IMR-90 (cell line): ENCODE measurements around the gene PRSS12. TPM values are rescaled to one million over a fixed set of nuclear protein-coding genes. Genes with fewer than 3 reads are reported as not detected.

ENCODE experiments used
- ATAC-seq: fragments of 200-7000 bp; cut with Tn5 transposase; 2 replicates; pipeline ENCODE4 v1.9.1; 2020; ENCODE audit warnings: low read depth, mild to moderate bottlenecking, moderate library complexity
- BruUV-seq: library from RNA; stranded (reverse); fragments of 400-500 nt; replicated peaks from 2 replicates; lab custom pipeline; 2021; lab: Mats Ljungman, UMichigan
- CTCF ChIA-PET: fragments of 300-600 bp; formaldehyde crosslinking; extraction: SDS; loops from one replicate; lab custom pipeline; 2021; ENCODE audit warnings: antibody characterized with exemption; lab: Yijun Ruan, JAX
- POLR2A ChIA-PET: fragments of 300-600 bp; sonication (Branson Sonifier 250); formaldehyde crosslinking; loops from one replicate; lab custom pipeline; 2022; ENCODE audit warnings: antibody characterized with exemption; ENCODE audit not compliant: unreplicated experiment; lab: Charles Lee
- DNase-seq: peaks from one replicate; pipeline ENCODE4 v3.0.0; 2013
- H2AFZ ChIP-seq: replicated peaks from 2 replicates; pipeline ENCODE3; 2013; ENCODE audit warnings: low read length, mild to moderate bottlenecking; ENCODE audit not compliant: poor library complexity
- H2AK5ac ChIP-seq: 2 replicates; pipeline ENCODE4 v1.6.1; 2013; ENCODE audit warnings: low read depth, low read length, inconsistent platforms
- H2AK9ac ChIP-seq: replicated peaks from 2 replicates; pipeline ENCODE3; 2013; ENCODE audit warnings: mild to moderate bottlenecking, low read depth, low read length, moderate library complexity; ENCODE audit not compliant: poor library complexity
- H2BK120ac ChIP-seq: 2 replicates; pipeline ENCODE4 v1.6.1; 2013; ENCODE audit warnings: low read depth, low read length, inconsistent platforms
- H2BK15ac ChIP-seq: 3 replicates; pipeline ENCODE4 v1.6.1; 2013; ENCODE audit warnings: low read depth, low read length, inconsistent platforms
- H2BK20ac ChIP-seq: 2 replicates; pipeline ENCODE4 v1.6.1; 2013; ENCODE audit warnings: low read depth, mild to moderate bottlenecking, inconsistent platforms, low read length, moderate library complexity
- H2BK5ac ChIP-seq: 2 replicates; pipeline ENCODE4 v1.6.1; 2013; ENCODE audit warnings: mild to moderate bottlenecking, low read depth, low read length, inconsistent platforms; ENCODE audit not compliant: poor library complexity, severe bottlenecking
- H3K14ac ChIP-seq: replicated peaks from 2 replicates; pipeline ENCODE4 v1.6.1; 2013; ENCODE audit warnings: low read depth, low read length, inconsistent platforms
- H3K18ac ChIP-seq: 2 replicates; pipeline ENCODE4 v1.6.1; 2013; ENCODE audit warnings: low read depth, low read length, control low read depth
- H3K23ac ChIP-seq: 2 replicates; pipeline ENCODE4 v1.6.1; 2013; ENCODE audit warnings: low read depth, low read length, inconsistent platforms
- H3K27ac ChIP-seq: 2 replicates; pipeline ENCODE4 v1.5.1; 2013; ENCODE audit warnings: mild to moderate bottlenecking, control low read depth, low read length; ENCODE audit not compliant: insufficient read depth
- H3K27me3 ChIP-seq: 2 replicates; pipeline ENCODE4 v1.6.1; 2013; ENCODE audit warnings: low read length; ENCODE audit not compliant: control insufficient read depth, insufficient read depth
- H3K36me3 ChIP-seq: 2 replicates; pipeline ENCODE4 v1.6.1; 2013; ENCODE audit warnings: low read length, mixed read lengths; ENCODE audit not compliant: control insufficient read depth, insufficient read depth
- H3K4ac ChIP-seq: 2 replicates; pipeline ENCODE4 v1.6.1; 2013; ENCODE audit warnings: low read depth, low read length, inconsistent platforms
- H3K4me1 ChIP-seq: 2 replicates; pipeline ENCODE4 v1.6.1; 2013; ENCODE audit warnings: low read length, mixed read lengths; ENCODE audit not compliant: control insufficient read depth, insufficient read depth
- H3K4me2 ChIP-seq: 2 replicates; pipeline ENCODE4 v1.6.1; 2013; ENCODE audit warnings: low read depth, mild to moderate bottlenecking, control low read depth, low read length, moderate library complexity
- H3K4me3 ChIP-seq: 2 replicates; pipeline ENCODE4 v1.5.1; 2013; ENCODE audit warnings: low read depth, mild to moderate bottlenecking, control low read depth, low read length, moderate library complexity; ENCODE audit not compliant: insufficient read depth
- H3K56ac ChIP-seq: 2 replicates; pipeline ENCODE4 v1.6.1; 2013; ENCODE audit warnings: low read length, inconsistent platforms; ENCODE audit not compliant: insufficient read depth; ENCODE audit errors: extremely low read depth
- H3K79me1 ChIP-seq, 2 experiments: 2 replicates each; pipeline ENCODE4 v1.6.1; 2013; ENCODE audit warnings: low read length in 2 of 2, inconsistent platforms in 1 of 2, low read depth in 1 of 2
- H3K9ac ChIP-seq: 2 replicates; pipeline ENCODE4 v1.6.1; 2013; ENCODE audit warnings: low read depth, low read length, control low read depth
- H3K9me1 ChIP-seq: 2 replicates; pipeline ENCODE4 v1.6.1; 2013; ENCODE audit warnings: low read length, inconsistent platforms; ENCODE audit not compliant: insufficient read depth
- H3K9me3 ChIP-seq: 2 replicates; pipeline ENCODE4 v1.6.1; 2013; ENCODE audit warnings: low read length; ENCODE audit not compliant: control insufficient read depth, insufficient read depth
- H4K20me1 ChIP-seq: 2 replicates; pipeline ENCODE4 v1.6.1; 2013; ENCODE audit warnings: low read length, inconsistent platforms; ENCODE audit not compliant: insufficient read depth
- H4K5ac ChIP-seq: 2 replicates; pipeline ENCODE4 v1.6.1; 2013; ENCODE audit warnings: mild to moderate bottlenecking, low read depth, low read length, control low read depth
- H4K8ac ChIP-seq, 2 experiments: 2 replicates each; pipeline ENCODE4 v1.6.1; 2013; ENCODE audit warnings: low read depth in 2 of 2, low read length in 2 of 2, control low read depth in 1 of 2, inconsistent platforms in 1 of 2
- H4K91ac ChIP-seq: 2 replicates; pipeline ENCODE4 v1.6.1; 2013; ENCODE audit warnings: low read depth, low read length, inconsistent platforms; ENCODE audit not compliant: insufficient read depth
- CHD1 ChIP-seq: IDR thresholded peaks from 2 replicates; pipeline ENCODE4 v1.6.1; 2012; ENCODE audit warnings: low read depth, low read length, improper control_type of control experiment
- FOS ChIP-seq: fragments of 150-350 bp; IDR thresholded peaks from 2 replicates; pipeline ENCODE4 v1.6.1; 2016; ENCODE audit warnings: low read depth, low read length
- MAZ ChIP-seq: IDR thresholded peaks from 2 replicates; pipeline ENCODE4 v1.6.1; 2012; ENCODE audit warnings: low read depth, mild to moderate bottlenecking, low read length, improper control_type of control experiment, moderate library complexity, borderline replicate concordance
- MXI1 ChIP-seq: IDR thresholded peaks from 2 replicates; pipeline ENCODE4 v1.6.1; 2012; ENCODE audit warnings: low read depth, mild to moderate bottlenecking, low read length, moderate library complexity, borderline replicate concordance
- POLR2A ChIP-seq: IDR thresholded peaks from 2 replicates; pipeline ENCODE4 v1.6.1; 2012; ENCODE audit warnings: mild to moderate bottlenecking, low read depth, low read length
- RAD21 ChIP-seq: IDR thresholded peaks from 2 replicates; pipeline ENCODE4 v1.6.1; 2012; ENCODE audit warnings: low read length, improper control_type of control experiment
- RCOR1 ChIP-seq: IDR thresholded peaks from 2 replicates; pipeline ENCODE4 v1.6.1; 2012; ENCODE audit warnings: mild to moderate bottlenecking, low read length, improper control_type of control experiment; ENCODE audit not compliant: insufficient replicate concordance
- WGBS, 2 experiments: methylation state at CpG; one replicate each; pipeline versions ENCODE4 v1.1.5 to v1.1.7; 2013; ENCODE audit warnings: missing lambda C conversion rate in 2 of 2; ENCODE audit not compliant: insufficient read length in 1 of 2; ENCODE audit errors: extremely low coverage in 2 of 2; 5-methylcytosine and 5-hydroxymethylcytosine counted together
- dilution Hi-C: fragments of 300-500 bp; cut with HindIII; formaldehyde crosslinking; loops from one replicate; pipeline ENCODE4 v1.14.3; 2018; ENCODE audit warnings: low sequenced_read_pairs; ENCODE audit not compliant: unreplicated experiment
- in situ Hi-C: fragments of 300-500 bp; cut with MboI; formaldehyde crosslinking; loops from 3 replicates; pipeline ENCODE4 v1.14.3; 2019; ENCODE audit warnings: low sequenced_read_pairs, inconsistent platforms, mixed read lengths
- intact Hi-C: fragments of 100-400 bp; cut with micrococcal nuclease; formaldehyde crosslinking; loops from 2 replicates; pipeline ENCODE4 v1.10.0; 2022
- polyA plus RNA-seq, 3 experiments: library from polyadenylated mRNA; depleted of rRNA; stranded (reverse); fragments of >200 nt; gene quantifications; 2 replicates each; pipeline ENCODE4 v1.2.3, GENCODE V29; 2012; ENCODE audit warnings: low replicate concordance in 1 of 3
- total RNA-seq: library from RNA; depleted of rRNA; stranded (reverse); fragments of >200 nt; gene quantifications from 2 replicates; pipeline ENCODE4 v1.2.3, GENCODE V29; 2012

PRSS12 gene
- total and polyA plus RNA-seq, 2 of the 4 experiments (the other 2 are of a cell fraction), result 51.1 to 71.5 TPM

- POLR2A ChIA-PET, result no interaction called here
- Histone ChIP-seq H2AFZ (no peak overlapping the region), H2BK120ac (no peak overlapping the region), H4K5ac (no peak overlapping the region), H3K36me3 (no peaks in the 10 kb centered on the region), H3K23ac (no peak overlapping the region), H3K4me1 (peaks cover 3% of the 10 kb centered on the region), H4K91ac (no peak overlapping the region), H3K4me2 (no peak overlapping the region), H3K4ac (no peak overlapping the region), H4K8ac (no peak overlapping the region), H2AK9ac (no peak overlapping the region), H3K79me1 (no peaks in the 10 kb centered on the region), H3K27ac (no peak overlapping the region), H3K9ac (no peak overlapping the region), H2BK20ac (no peak overlapping the region), H4K20me1 (no peaks in the 10 kb centered on the region), H3K56ac (no peak overlapping the region), H3K27me3 (no peaks in the 10 kb centered on the region), H2BK15ac (no peak overlapping the region), H2BK5ac (no peak overlapping the region), H2AK5ac (no peak overlapping the region), H3K18ac (no peak overlapping the region), H3K9me3 (no peaks in the 10 kb centered on the region), H3K9me1 (peaks cover 3% of the 10 kb centered on the region; the same call in 1 of the 2 replicates), H3K4me3 (no peak overlapping the region), H3K14ac (no peak overlapping the region)
- dilution Hi-C loops, result no loop called here
- DNase-seq, result no peak
- no peak for ATAC-seq
- intact Hi-C loops, result no loop called here
- BruUV-seq, result no TSS peak
- CTCF ChIA-PET, result no interaction called here
- in situ Hi-C loops, result no loop called here
- no CpG with 5 or more reads among the region's 6 CpGs for WGBS, 2 experiments
- TF ChIP-seq RCOR1 (no peak), FOS (no peak), RAD21 (no peak), MAZ (no peak), CHD1 (no peak), POLR2A (no peak), MXI1 (no peak)
Measured at GRCh38 chr4:118369231-118369630, 16.4 kb upstream of the PRSS12 start.
